ENCODE measurements around the gene ZNF699.
"Not testable (repeated sequence)": the region's sequence is repeated elsewhere in the genome, so short reads cannot be mapped to it uniquely, and the experiment has no call there.

Gene ZNF699

GRCh38 chr19:9289231-9289884 lies 20.3 kb downstream of the ZNF699 start:
- DNase-seq (ENCODE audit: low spot score): no peak

DNA sequence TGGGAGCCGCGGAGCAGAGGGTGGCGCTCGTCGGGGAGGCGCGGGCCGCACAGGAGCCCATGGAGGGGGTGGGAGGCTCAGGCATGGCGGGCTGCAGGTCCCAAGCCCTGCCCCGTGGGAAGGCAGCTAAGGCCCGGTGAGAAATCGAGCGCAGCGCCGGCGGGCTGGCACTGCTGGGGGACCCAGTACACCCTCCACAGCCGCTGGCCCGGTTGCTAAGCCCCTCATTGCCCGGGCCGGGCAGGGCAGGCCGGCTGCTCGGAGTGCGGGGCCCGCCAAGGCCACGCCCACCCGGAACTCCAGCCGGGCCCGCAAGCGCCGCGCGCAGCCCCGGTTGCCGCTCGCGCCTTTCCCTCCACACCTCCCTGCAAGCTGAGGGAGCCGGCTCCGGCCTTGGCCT lies 26.2 kb downstream of the ZNF699 start:
- DNase-seq (ENCODE audit: low spot score): not testable (repeated sequence)

- no peak for DNase-seq (ENCODE audit: low spot score)
Observed at GRCh38 chr19:9251236-9251635, 58.4 kb downstream of the ZNF699 start.

DNA sequence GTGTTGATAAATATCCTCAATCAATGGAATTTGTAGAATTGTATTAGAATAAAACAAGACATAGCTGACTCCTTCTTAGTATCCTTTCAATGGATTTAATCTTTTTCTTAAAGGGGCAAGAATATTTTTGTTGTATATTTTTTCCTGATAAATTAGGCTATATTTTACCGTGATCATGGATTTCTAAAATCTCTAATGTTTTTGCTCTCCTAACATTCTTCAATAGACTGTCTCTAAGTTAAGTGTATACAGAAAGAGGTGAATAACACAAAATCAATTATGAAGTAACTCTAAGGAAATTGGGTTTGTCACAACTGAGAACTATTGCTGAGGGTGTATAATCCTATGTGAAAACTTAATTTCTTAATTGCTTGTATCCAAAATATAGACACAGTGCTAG lies 59.0 kb downstream of the ZNF699 start, which contains the start of gene OR7E24:
Gene OR7E24 (plus strand): TSS at position 301 of the 400 bp plus-strand sequence. CDS start 114 bp downstream, outside the sequence.
- DNase-seq (ENCODE audit: low spot score): no peak
